ENCODE measurements around the gene GLRA1.

The GLRA1 gene

DNA sequence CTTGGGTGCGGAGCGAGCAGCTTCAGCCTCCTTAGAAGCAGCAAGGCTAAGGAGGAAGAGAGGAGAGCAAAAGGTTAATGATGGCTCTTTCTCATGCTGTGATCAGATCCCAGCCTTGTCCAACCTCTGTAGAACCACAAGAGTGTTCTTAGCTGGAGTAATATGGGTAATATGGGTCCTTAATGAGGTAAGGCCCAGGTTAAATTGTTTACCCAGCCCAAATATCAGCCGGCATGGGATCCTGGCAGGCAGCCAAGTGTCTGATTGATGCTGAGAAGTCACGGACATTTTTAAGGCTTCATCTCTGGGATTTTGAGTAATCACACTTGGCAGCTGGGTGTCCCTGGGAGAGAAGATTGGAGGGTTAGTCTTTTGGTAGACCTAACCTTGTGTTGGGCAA is 32.3 kb downstream of the GLRA1 start:
- no peak overlapping the region for H3K4me3 ChIP-seq (ENCODE audit: low read length)
- DNase-seq (ENCODE audit: low read depth), result no peak
- TF ChIP-seq, protein P1, sequence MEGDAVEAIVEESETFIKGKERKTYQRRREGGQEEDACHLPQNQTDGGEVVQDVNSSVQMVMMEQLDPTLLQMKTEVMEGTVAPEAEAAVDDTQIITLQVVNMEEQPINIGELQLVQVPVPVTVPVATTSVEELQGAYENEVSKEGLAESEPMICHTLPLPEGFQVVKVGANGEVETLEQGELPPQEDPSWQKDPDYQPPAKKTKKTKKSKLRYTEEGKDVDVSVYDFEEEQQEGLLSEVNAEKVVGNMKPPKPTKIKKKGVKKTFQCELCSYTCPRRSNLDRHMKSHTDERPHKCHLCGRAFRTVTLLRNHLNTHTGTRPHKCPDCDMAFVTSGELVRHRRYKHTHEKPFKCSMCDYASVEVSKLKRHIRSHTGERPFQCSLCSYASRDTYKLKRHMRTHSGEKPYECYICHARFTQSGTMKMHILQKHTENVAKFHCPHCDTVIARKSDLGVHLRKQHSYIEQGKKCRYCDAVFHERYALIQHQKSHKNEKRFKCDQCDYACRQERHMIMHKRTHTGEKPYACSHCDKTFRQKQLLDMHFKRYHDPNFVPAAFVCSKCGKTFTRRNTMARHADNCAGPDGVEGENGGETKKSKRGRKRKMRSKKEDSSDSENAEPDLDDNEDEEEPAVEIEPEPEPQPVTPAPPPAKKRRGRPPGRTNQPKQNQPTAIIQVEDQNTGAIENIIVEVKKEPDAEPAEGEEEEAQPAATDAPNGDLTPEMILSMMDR (IDR thresholded peaks at IDR 0.05; ENCODE audit: insufficient read depth, low read depth, low read length, missing control alignments), result no peak

DNA sequence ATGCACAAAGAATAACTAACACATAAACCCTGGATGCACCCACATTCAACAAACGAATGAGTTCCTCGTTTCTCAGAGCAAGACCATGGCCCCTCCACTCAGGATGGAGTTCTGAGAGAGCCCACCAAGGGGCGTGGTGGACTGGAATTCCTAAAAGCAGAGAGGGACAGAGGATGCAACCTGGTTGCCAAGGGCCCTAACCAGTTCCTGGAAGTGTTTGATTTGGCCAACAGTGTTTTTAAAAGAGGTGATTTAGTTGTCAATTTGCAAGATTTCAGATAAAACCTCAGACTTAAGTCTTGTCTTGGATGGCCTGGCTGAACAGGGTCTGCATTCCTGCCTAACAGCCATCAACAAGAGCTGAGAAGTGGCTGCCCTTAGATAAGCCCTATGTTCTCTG is 34.4 kb downstream of the GLRA1 start:
- H3K4me3 ChIP-seq (ENCODE audit: low read length), result no peak overlapping the region
- DNase-seq (ENCODE audit: low read depth), result no peak
- TF ChIP-seq, protein P1 (IDR thresholded peaks at IDR 0.05; ENCODE audit: insufficient read depth, low read depth, low read length, missing control alignments), result no peak

DNA sequence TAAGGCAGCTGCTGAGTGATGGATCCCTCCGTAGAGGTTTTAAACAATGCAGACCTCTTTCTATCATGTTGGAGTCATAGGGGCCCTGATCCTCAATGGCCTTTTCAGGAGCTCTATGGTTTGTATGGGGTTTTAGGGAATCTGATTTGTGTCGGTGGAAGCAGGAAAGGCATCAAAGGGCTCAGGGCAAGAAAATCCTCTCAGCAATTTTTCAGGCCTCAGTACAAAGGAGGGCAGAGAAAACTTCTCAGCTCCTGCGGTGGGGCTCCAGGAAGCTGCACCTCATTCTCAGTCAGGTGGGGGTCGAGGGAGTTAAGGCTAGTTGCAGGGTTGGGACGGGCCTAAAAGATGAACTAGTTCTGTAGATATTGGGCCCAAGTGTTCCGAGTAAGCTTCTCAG is 35.0 kb downstream of the GLRA1 start:
- no peak for DNase-seq (ENCODE audit: low read depth)
- TF ChIP-seq, protein P1 (IDR thresholded peaks at IDR 0.05; ENCODE audit: insufficient read depth, low read depth, low read length, missing control alignments), result no peak

DNA sequence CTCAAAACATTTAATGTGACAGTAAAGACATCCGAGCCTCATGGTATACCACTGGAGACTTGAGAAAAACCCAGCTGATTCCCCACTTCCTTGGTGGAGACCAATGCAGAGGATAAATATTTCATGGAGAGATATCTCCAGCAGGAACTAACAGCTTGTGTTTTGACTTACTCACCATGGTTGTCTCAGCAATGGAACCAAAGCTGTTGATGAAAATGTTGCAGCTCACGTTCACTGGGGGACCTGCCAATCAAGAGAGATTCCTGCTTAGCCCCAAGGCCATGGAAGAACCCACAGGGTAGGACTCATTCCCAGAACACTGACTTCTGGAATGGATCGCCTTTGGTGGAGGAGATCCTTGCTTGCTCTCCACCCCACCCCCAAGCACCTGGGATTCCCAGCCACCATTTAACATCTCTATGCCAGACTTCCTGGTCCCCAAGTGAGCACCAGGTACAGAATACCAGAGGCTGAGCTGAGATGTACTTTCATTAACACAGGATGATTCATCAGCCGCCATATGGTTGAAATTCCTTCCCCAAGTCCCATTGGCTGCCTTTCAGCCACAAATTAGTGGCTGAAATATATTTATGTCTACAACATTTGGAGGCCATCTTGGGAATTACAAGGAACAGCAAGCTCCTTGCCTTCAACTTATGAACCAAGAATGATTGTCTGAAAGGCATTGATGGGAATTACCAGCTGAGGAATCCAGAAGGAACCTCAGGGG is 37.9 kb downstream of the GLRA1 start:
- no peak overlapping the region for H3K4me3 ChIP-seq (ENCODE audit: low read length)
- TF ChIP-seq, protein P1 (IDR thresholded peaks at IDR 0.05; ENCODE audit: insufficient read depth, low read depth, low read length, missing control alignments), result no peak
- DNase-seq (ENCODE audit: low read depth), result no peak

More for the DNA sequence above, 35.0 kb downstream of the GLRA1 start:
- no peak overlapping the region for H3K4me3 ChIP-seq (ENCODE audit: low read length)

- no peak for DNase-seq (ENCODE audit: low read depth)
- no peak overlapping the region for H3K4me3 ChIP-seq (ENCODE audit: low read length)
- TF ChIP-seq, protein P1 (IDR thresholded peaks at IDR 0.05; ENCODE audit: insufficient read depth, low read depth, low read length, missing control alignments), result no peak
These were observed 39.3 kb downstream of the GLRA1 start for GRCh38 chr5:151885138-151885908.

DNA sequence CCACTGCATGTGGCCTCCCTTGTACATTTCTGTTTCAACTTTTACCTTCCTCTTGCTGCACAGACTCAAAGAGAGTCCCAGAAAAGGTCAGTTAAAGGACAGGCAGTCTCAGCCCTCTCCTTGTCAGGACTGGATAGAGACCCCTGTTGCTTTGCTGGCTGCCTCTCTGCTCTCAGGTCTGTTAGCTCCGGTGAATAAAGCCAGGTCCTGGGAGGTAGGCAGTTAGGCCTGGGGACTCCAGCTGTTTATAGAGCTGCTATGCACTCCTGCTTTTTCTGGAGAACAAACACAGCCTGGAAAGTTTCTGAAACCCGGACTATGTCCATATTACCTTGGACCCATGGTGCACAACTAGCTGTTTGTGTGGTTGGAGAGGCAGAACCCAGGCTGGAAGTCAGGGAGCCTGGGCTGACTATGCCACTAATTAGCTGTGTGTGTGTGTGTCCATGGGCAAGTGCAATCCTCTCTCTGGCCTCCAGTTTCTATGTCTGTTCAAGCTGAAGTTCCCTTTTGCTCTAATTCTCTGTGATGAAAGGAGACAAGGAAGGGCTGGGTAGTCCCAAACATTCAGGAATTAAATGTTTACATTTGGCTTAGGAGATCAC is 42.9 kb downstream of the GLRA1 start:
- no peak overlapping the region for H3K4me3 ChIP-seq (ENCODE audit: low read length)
- TF ChIP-seq, protein P1 (IDR thresholded peaks at IDR 0.05; ENCODE audit: insufficient read depth, low read depth, low read length, missing control alignments), result no peak
- no peak for DNase-seq (ENCODE audit: low read depth)

Data from epithelial cell of esophagus (primary cell).